ENCODE measurements around the gene NDUFA3. TPM values are rescaled to one million over a fixed set of nuclear protein-coding genes. Genes with fewer than 3 reads are reported as not detected.

NDUFA3 gene
- total RNA-seq = 1 to 10 TPM; 4.7 to 5.3 TPM

DNA sequence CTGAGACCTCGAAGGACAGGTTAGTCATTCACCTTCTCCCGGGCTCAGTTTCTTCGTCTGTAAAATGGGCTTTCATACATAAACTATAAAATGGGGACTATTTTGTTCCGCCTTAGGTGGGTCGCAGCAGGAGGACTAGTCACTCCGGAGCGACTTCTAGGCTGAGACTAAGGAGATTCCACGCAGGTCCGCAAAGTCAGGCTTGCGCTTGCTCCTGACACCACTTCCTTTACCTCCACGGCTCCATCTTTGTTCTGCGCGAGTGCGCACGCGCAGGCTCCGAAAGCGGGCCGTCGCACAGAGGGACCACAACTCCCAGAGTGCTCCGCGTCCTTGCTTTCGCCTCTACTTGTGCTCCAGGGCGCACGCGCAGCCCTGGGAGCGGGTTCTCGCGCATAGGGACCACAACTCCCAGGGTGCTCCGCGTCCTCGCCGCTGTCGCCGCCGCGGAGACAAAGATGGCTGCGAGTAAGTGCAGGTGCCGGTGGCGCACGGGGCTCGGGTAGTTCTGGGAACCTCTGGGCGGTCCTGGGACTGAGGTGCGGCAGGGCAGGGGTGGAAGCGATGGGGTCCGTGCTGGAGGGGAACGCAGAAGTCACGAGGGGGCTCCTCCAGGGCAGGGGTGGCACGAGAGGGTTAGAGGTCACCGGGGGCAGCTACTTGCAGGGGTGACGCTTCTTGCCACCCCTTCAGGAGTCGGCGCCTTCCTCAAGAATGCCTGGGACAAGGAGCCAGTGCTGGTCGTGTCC is at the start of gene NDUFA3:
Gene NDUFA3 (plus strand): TSS at position 435 of the 749 bp plus-strand sequence. CDS start 24 bp downstream, at position 459.
- H3K4me3 ChIP-seq = peak within 1 kb of the TSS; percentile 81 to 97
- WGBS, 2 donors = 1 to 6% methylated on average over 21 to 46 of the region's 54 CpGs
- ATAC-seq (peak; percentile 100), DNase-seq (peak; percentile 98 to 99 (median 99))
- peak within 1 kb of the TSS in 3 of 4 donors; percentile 54 to 59 (median 58) for H3K27ac ChIP-seq
- intact Hi-C loops (cut with DNase I) = no loop called here
- peaks cover 20% of the 10 kb centered on the region for H3K4me1 ChIP-seq
- no peaks in the 10 kb centered on the region for H3K27me3 ChIP-seq
- no peaks in the 10 kb centered on the region for H3K9me3 ChIP-seq
- peaks cover 8 to 10% of the 10 kb centered on the region in 2 donors for H3K36me3 ChIP-seq (replicated peaks in 1 of 2; ENCODE audit: insufficient read depth in 1 of 2, low read depth in 2 of 2)
- TF ChIP-seq, protein P1, sequence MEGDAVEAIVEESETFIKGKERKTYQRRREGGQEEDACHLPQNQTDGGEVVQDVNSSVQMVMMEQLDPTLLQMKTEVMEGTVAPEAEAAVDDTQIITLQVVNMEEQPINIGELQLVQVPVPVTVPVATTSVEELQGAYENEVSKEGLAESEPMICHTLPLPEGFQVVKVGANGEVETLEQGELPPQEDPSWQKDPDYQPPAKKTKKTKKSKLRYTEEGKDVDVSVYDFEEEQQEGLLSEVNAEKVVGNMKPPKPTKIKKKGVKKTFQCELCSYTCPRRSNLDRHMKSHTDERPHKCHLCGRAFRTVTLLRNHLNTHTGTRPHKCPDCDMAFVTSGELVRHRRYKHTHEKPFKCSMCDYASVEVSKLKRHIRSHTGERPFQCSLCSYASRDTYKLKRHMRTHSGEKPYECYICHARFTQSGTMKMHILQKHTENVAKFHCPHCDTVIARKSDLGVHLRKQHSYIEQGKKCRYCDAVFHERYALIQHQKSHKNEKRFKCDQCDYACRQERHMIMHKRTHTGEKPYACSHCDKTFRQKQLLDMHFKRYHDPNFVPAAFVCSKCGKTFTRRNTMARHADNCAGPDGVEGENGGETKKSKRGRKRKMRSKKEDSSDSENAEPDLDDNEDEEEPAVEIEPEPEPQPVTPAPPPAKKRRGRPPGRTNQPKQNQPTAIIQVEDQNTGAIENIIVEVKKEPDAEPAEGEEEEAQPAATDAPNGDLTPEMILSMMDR (IDR thresholded peaks at IDR 0.05) = no peak
- peak; percentile 16 to 73 (median 70) for TF ChIP-seq POLR2A (IDR thresholded peaks at IDR 0.05)

DNA sequence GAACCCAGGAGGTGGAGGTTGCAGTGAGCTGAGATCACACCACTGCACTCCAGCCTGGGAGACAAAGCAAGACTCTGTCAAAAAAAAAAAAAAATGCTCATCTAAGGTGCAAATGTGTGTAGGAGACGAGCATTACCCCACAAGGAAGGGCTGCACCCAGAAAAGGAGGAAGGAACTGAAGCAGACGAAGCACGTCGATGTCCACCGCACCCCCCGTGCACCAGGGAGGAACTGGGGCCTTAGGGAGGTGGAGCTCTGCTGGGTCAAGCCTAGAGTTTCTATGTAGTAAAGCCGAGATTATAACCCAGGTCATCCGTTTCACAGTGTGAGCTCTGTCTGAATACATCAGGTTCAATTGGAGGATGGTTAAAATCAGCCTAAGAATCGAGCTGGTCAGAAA is 40.0 kb upstream of the NDUFA3 start:
- 45 to 68% methylated on average over 7 to 9 of the region's 9 CpGs for WGBS, 2 donors
- peak in 1 of 4 donors; percentile 8 for DNase-seq
- intact Hi-C loops (cut with DNase I) = no loop called here
- H3K9me3 ChIP-seq = no peaks in the 10 kb centered on the region
- H3K27me3 ChIP-seq = no peaks in the 10 kb centered on the region
- H3K27ac ChIP-seq = no peak overlapping the region
- no peaks in the 10 kb centered on the region for H3K4me1 ChIP-seq
- no peaks in the 10 kb centered on the region for H3K36me3 ChIP-seq (replicated peaks in 1 of 2; ENCODE audit: insufficient read depth in 1 of 2, low read depth in 2 of 2)
- no peak for ATAC-seq
- no peak overlapping the region for H3K4me3 ChIP-seq
- TF ChIP-seq POLR2A (IDR thresholded peaks at IDR 0.05) = no peak
- TF ChIP-seq, protein P1 (IDR thresholded peaks at IDR 0.05) = no peak

DNA sequence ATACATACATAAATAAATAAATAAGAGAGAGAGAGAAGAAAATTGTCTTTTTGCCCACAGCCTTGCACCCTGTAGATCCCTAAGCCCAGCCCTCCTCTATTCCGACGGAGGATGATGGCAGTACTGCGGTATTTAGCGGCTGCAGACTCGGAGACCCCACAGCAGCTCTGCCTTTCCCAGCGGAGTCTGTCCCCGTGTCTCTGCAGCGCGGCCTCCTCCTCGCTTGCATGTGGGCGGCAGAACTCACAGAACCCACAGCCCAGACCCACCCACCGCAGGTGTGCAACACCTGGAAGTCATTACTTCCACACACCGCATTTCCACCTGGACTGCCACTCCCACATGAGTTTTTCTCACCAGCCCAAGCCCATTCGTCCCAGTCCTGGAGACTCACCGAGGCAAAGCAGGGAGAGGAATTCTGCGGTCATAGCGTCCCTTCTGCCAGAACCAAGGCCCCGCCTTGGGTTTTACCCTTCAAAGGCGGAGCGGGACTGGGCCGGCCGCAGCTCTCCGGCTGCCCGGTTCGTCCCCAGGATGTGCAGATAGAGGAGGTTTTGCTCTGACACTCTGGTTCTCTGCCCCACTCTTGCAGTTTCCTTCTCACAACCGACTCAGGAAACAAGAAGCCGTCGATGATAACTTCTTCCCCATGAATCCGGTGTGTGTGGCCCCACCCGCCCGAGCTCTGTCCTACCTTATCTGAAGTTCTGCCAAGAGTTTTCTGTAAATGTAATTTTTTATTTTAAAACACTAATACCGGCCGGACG is 39.1 kb upstream of the NDUFA3 start, which contains the start of gene VSTM1:
Gene VSTM1 (minus strand): TSS at position 548 of the 767 bp plus-strand sequence. CDS start 120 bp downstream, at position 428.
- intact Hi-C loops (cut with DNase I) = no loop called here
- no peaks in the 10 kb centered on the region for H3K9me3 ChIP-seq
- H3K4me3 ChIP-seq = no peak within 1 kb of the TSS
- H3K36me3 ChIP-seq (replicated peaks in 1 of 2; ENCODE audit: insufficient read depth in 1 of 2, low read depth in 2 of 2) = no peaks in the 10 kb centered on the region
- TF ChIP-seq, protein P1 (IDR thresholded peaks at IDR 0.05) = no peak
- TF ChIP-seq POLR2A (IDR thresholded peaks at IDR 0.05) = no peak
- H3K27ac ChIP-seq = no peak within 1 kb of the TSS
- ATAC-seq = no peak
- no peaks in the 10 kb centered on the region for H3K4me1 ChIP-seq
- no peaks in the 10 kb centered on the region for H3K27me3 ChIP-seq
- WGBS, 2 donors = 65 to 73% methylated on average over 26 to 34 of the region's 34 CpGs
- no peak for DNase-seq

DNA sequence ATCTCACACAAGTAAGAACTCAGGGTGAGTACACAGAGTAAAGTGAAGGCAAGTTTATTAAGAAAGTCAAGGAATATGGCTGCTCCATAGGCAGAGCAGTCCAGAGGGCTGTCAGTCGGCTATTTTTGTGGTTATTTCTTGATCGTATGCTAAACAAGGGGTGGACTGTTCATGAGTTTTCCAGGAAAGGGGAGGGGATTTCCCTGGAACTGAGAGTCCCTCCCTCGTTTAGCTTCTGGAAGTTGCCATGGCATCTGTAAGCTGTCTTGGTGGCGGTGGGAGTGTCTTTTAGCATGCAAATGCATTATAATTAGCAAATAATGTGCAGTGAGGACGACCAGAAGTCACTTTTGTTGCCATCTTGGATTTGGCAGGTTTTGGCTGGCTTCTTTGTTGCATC is 33.2 kb upstream of the NDUFA3 start:
- WGBS, 2 donors = 42 to 52% methylated on average over 5 of the region's 5 CpGs
- H3K36me3 ChIP-seq (replicated peaks in 1 of 2; ENCODE audit: insufficient read depth in 1 of 2, low read depth in 2 of 2) = no peaks in the 10 kb centered on the region

More for the DNA sequence above, 33.2 kb upstream of the NDUFA3 start:
- TF ChIP-seq, protein P1 (IDR thresholded peaks at IDR 0.05) = no peak
- TF ChIP-seq POLR2A (IDR thresholded peaks at IDR 0.05) = no peak
- intact Hi-C loops (cut with DNase I) = no loop called here
- no peak overlapping the region for H3K4me3 ChIP-seq
- H3K27me3 ChIP-seq = no peaks in the 10 kb centered on the region
- ATAC-seq (no peak), DNase-seq (no peak)
- H3K9me3 ChIP-seq = peaks cover 0 to 8% (median 0%) of the 10 kb centered on the region in 3 donors
- H3K27ac ChIP-seq = no peak overlapping the region
- H3K4me1 ChIP-seq = no peaks in the 10 kb centered on the region
